Stomach smooth muscle (tissue), 2 donors: ENCODE measurements around the gene THEM5.

ENCODE experiments used
- H3K27ac ChIP-seq: one replicate; pipeline ENCODE4 v1.7.0; 2013; ENCODE audit warnings: mild to moderate bottlenecking, low read length, inconsistent platforms
- H3K27me3 ChIP-seq, 2 donors: one replicate each; pipeline ENCODE4 v1.7.0; 2013; ENCODE audit warnings: low read length in 2 of 2; ENCODE audit not compliant: insufficient read depth in 2 of 2, control insufficient read depth in 1 of 2
- H3K36me3 ChIP-seq, 2 donors: one replicate each; pipeline ENCODE4 v1.7.0; 2013; ENCODE audit warnings: low read length in 2 of 2; ENCODE audit not compliant: control insufficient read depth in 2 of 2, insufficient read depth in 2 of 2
- H3K4me1 ChIP-seq: one replicate; pipeline ENCODE4 v1.7.0; 2013; ENCODE audit warnings: low read length; ENCODE audit not compliant: control insufficient read depth, insufficient read depth
- H3K4me3 ChIP-seq, 2 donors: one replicate each; pipeline ENCODE4 v1.7.0; 2013; ENCODE audit warnings: low read length in 2 of 2
- H3K9ac ChIP-seq, 2 donors: one replicate each; pipeline ENCODE4 v1.7.0; 2013; ENCODE audit warnings: low read length in 2 of 2, mild to moderate bottlenecking in 1 of 2
- H3K9me3 ChIP-seq, 2 donors: one replicate each; pipeline ENCODE4 v1.7.0; 2013; ENCODE audit warnings: low read length in 2 of 2; ENCODE audit not compliant: control insufficient read depth in 2 of 2
- donor health status: healthy.
- donor health status: Pancreatic carcinoma.

THEM5 gene

GRCh38 chr1:151831256-151831591, 22.3 kb downstream of the THEM5 start:
- H3K4me3 ChIP-seq, result no peak overlapping the region
- H3K27ac ChIP-seq, result no peak overlapping the region
- peaks cover 7% of the 10 kb centered on the region for H3K4me1 ChIP-seq
- no peaks in the 10 kb centered on the region for H3K9me3 ChIP-seq
- no peak overlapping the region for H3K9ac ChIP-seq
- no peaks in the 10 kb centered on the region for H3K36me3 ChIP-seq
- peaks cover 7 to 18% of the 10 kb centered on the region in 2 donors for H3K27me3 ChIP-seq

GRCh38 chr1:151830055-151830454, 23.5 kb downstream of the THEM5 start:
- Histone ChIP-seq H3K9ac (no peak overlapping the region), H3K4me3 (no peak overlapping the region), H3K27ac (no peak overlapping the region), H3K9me3 (no peaks in the 10 kb centered on the region), H3K36me3 (no peaks in the 10 kb centered on the region), H3K4me1 (peaks cover 7% of the 10 kb centered on the region), H3K27me3 (peaks cover 7 to 18% of the 10 kb centered on the region in 2 donors)

- Histone ChIP-seq H3K27ac (no peak overlapping the region), H3K4me1 (peaks cover 7% of the 10 kb centered on the region), H3K36me3 (no peaks in the 10 kb centered on the region), H3K9ac (no peak overlapping the region), H3K27me3 (peaks cover 6 to 18% of the 10 kb centered on the region in 2 donors), H3K9me3 (no peaks in the 10 kb centered on the region), H3K4me3 (no peak overlapping the region)
Measured at GRCh38 chr1:151829352-151830046, 24.0 kb downstream of the THEM5 start.

- Histone ChIP-seq H3K4me1 (peaks cover 7% of the 10 kb centered on the region), H3K27ac (no peak overlapping the region), H3K36me3 (no peaks in the 10 kb centered on the region), H3K9ac (no peak overlapping the region), H3K27me3 (peaks cover 5 to 18% of the 10 kb centered on the region in 2 donors), H3K9me3 (no peaks in the 10 kb centered on the region), H3K4me3 (no peak overlapping the region)
Measured at GRCh38 chr1:151828921-151829320, 24.6 kb downstream of the THEM5 start.

GRCh38 chr1:151827853-151828252, 25.7 kb downstream of the THEM5 start:
- H3K9me3 ChIP-seq, result no peaks in the 10 kb centered on the region
- peaks cover 4 to 18% of the 10 kb centered on the region in 2 donors for H3K27me3 ChIP-seq
- no peak overlapping the region for H3K9ac ChIP-seq
- no peak overlapping the region for H3K27ac ChIP-seq
- no peaks in the 10 kb centered on the region for H3K36me3 ChIP-seq
- peaks cover 7% of the 10 kb centered on the region for H3K4me1 ChIP-seq
- no peak overlapping the region for H3K4me3 ChIP-seq

- Histone ChIP-seq H3K27me3 (peaks cover 7 to 18% of the 10 kb centered on the region in 2 donors), H3K9ac (no peak overlapping the region), H3K9me3 (no peaks in the 10 kb centered on the region), H3K4me1 (peaks cover 5% of the 10 kb centered on the region), H3K27ac (no peak overlapping the region), H3K36me3 (no peaks in the 10 kb centered on the region), H3K4me3 (no peak overlapping the region)
Measured at GRCh38 chr1:151825751-151826660, 27.5 kb downstream of the THEM5 start.

GRCh38 chr1:151825204-151825603, 28.3 kb downstream of the THEM5 start:
- Histone ChIP-seq H3K27me3 (peaks cover 7 to 15% of the 10 kb centered on the region in 2 donors), H3K36me3 (no peaks in the 10 kb centered on the region), H3K4me1 (peaks cover 5% of the 10 kb centered on the region), H3K4me3 (no peak overlapping the region), H3K9me3 (no peaks in the 10 kb centered on the region), H3K27ac (no peak overlapping the region), H3K9ac (no peak overlapping the region)

GRCh38 chr1:151823175-151823574, 30.3 kb downstream of the THEM5 start:
- Histone ChIP-seq H3K27me3 (peaks cover 4 to 14% of the 10 kb centered on the region in 2 donors), H3K4me1 (peaks cover under 1% of the 10 kb centered on the region), H3K9ac (no peak overlapping the region), H3K36me3 (no peaks in the 10 kb centered on the region), H3K4me3 (no peak overlapping the region), H3K27ac (no peak overlapping the region), H3K9me3 (no peaks in the 10 kb centered on the region)

GRCh38 chr1:151822404-151822803, 31.1 kb downstream of the THEM5 start:
- Histone ChIP-seq H3K4me3 (no peak overlapping the region), H3K9me3 (no peaks in the 10 kb centered on the region), H3K36me3 (no peaks in the 10 kb centered on the region), H3K27ac (no peak overlapping the region), H3K4me1 (no peaks in the 10 kb centered on the region), H3K9ac (no peak overlapping the region), H3K27me3 (peaks cover 0 to 13% of the 10 kb centered on the region in 2 donors)

GRCh38 chr1:151820940-151821339, 32.6 kb downstream of the THEM5 start:
- H3K27ac ChIP-seq, result no peak overlapping the region
- H3K4me1 ChIP-seq, result no peaks in the 10 kb centered on the region
- no peaks in the 10 kb centered on the region for H3K9me3 ChIP-seq
- H3K4me3 ChIP-seq, result no peak overlapping the region
- peaks cover 0 to 14% of the 10 kb centered on the region in 2 donors for H3K27me3 ChIP-seq
- no peaks in the 10 kb centered on the region for H3K36me3 ChIP-seq
- H3K9ac ChIP-seq, result no peak overlapping the region
